Uterus (tissue), 4 donors: ENCODE results near the gene KCNG1. TPM values are rescaled to one million over a fixed set of nuclear protein-coding genes. Genes with fewer than 3 reads are reported as not detected.

Experiments
- DNase-seq, 2 donors: peaks; one replicate each; pipeline ENCODE4 v3.0.0-alpha.2; 2019 to 2020
- H3K27ac ChIP-seq, 2 donors: fragments of 200-600 bp; sonication (generic); 1 replicate in 1 of 2; 2 replicates in 1 of 2; pipeline ENCODE4 v1.5.1; 2016 to 2018
- H3K27me3 ChIP-seq, 2 donors: fragments of 200-600 bp; sonication (generic); one replicate each; pipeline ENCODE4 v1.5.1; 2018 to 2019; ENCODE audit warnings: control low read depth in 1 of 2
- H3K36me3 ChIP-seq, 2 donors: fragments of 200-600 bp; sonication (generic); one replicate each; pipeline ENCODE4 v1.5.1; 2019; ENCODE audit warnings: control low read depth in 1 of 2
- H3K4me1 ChIP-seq, 2 donors: fragments of 200-600 bp; sonication (generic); one replicate each; pipeline ENCODE4 v1.5.1; 2018 to 2019; ENCODE audit warnings: control low read depth in 1 of 2
- H3K4me3 ChIP-seq, 2 donors: fragments of 200-600 bp; sonication (generic); 1 replicate in 1 of 2; 2 replicates in 1 of 2; pipeline ENCODE4 v1.5.1; 2018 to 2019; ENCODE audit warnings: mild to moderate bottlenecking in 1 of 2
- H3K9me3 ChIP-seq, 2 donors: fragments of 200-600 bp; sonication (generic); one replicate each; pipeline ENCODE4 v1.5.1; 2019; ENCODE audit warnings: control low read depth in 1 of 2
- POLR2A ChIP-seq, 2 donors: fragments of 450-650 bp; IDR thresholded peaks; one replicate each; pipeline ENCODE4 v1.6.1; 2016; ENCODE audit warnings: antibody characterized with exemption in 2 of 2, mild to moderate bottlenecking in 1 of 2, moderate library complexity in 1 of 2
- intact Hi-C: fragments of 100-400 bp; cut with DNase I; formaldehyde crosslinking; loops from one replicate; pipeline ENCODE4 v1.15.1; 2023; ENCODE audit warnings: low total_unique reads
- total RNA-seq, 4 donors: library from RNA; depleted of rRNA in 3 of 4; stranded (reverse); fragments of >200 nt in 3 of 4; gene quantifications; one replicate each; pipeline versions ENCODE4 v1.1.0 to v1.2.4, GENCODE V29; 2014 to 2023
- TF ChIP-seq, protein P1 (sequence below), 4 experiments: fragments of 200-600 bp in 2 of 4; fragments of 450-650 bp in 2 of 4; sonication (generic) in 2 of 4; IDR thresholded peaks; one replicate each; pipeline ENCODE4 v1.5.1; 2016 to 2019; ENCODE audit warnings: antibody characterized with exemption in 4 of 4, mild to moderate bottlenecking in 2 of 4, moderate library complexity in 1 of 4
- donor health status: DM: yes; HTN: yes; CAD: no.

The KCNG1 gene
- total RNA-seq, 4 donors from 2014 or later: 0.88 to 109 (median 44.1) TPM

DNA sequence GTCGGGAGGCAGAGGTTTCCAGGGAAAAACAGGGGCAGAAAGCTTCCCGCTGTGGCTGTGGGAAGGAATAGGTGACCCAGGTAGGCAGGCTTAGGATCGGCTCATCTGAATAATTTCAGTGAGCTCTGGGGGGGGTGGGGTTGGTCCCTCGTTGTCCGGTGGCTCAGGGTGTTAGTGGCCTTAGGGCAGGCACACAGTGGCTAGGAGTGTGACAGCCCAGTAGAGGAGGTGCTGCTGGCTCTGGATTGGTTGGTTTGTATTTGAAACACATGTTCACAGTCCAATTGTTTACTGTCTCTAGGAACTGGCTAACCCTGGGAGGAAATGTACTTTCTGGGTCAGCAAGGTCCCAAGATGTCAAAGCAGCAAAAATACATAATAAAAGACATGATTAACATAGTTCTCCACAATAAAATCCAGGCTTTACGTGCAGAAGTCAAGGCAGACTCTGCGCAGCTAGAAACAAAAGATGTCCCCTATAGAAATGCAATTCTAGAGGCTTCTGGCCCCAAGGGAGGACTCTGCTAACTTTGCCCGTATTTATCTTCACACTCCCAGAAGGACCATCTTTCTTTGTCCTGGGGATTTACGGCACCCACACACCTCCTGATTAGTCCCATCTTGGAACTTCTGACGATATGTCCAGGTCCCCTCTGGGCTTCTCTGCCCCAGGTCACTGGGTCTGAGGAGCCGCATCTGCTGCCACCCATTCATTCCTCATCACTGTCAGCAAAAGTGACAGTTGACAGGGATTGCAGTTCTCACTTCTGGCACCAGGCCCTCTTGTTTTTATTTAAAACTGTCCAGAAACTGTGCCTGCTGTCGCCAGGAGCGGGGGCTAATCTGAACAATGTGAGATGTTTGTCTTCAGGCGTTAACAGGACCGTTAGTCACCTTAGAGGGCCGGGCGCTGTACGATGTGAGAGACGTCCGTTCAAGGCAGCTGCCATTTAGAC is 45.6 kb downstream of the KCNG1 start:
- no peaks in the 10 kb centered on the region for H3K4me1 ChIP-seq
- no peak overlapping the region for H3K27ac ChIP-seq
- no peak overlapping the region for H3K4me3 ChIP-seq
- intact Hi-C loops: no loop called here
- no peaks in the 10 kb centered on the region for H3K9me3 ChIP-seq
- no peaks in the 10 kb centered on the region for H3K27me3 ChIP-seq
- no peak for TF ChIP-seq POLR2A (IDR thresholded peaks at IDR 0.05)
- TF ChIP-seq, protein P1, sequence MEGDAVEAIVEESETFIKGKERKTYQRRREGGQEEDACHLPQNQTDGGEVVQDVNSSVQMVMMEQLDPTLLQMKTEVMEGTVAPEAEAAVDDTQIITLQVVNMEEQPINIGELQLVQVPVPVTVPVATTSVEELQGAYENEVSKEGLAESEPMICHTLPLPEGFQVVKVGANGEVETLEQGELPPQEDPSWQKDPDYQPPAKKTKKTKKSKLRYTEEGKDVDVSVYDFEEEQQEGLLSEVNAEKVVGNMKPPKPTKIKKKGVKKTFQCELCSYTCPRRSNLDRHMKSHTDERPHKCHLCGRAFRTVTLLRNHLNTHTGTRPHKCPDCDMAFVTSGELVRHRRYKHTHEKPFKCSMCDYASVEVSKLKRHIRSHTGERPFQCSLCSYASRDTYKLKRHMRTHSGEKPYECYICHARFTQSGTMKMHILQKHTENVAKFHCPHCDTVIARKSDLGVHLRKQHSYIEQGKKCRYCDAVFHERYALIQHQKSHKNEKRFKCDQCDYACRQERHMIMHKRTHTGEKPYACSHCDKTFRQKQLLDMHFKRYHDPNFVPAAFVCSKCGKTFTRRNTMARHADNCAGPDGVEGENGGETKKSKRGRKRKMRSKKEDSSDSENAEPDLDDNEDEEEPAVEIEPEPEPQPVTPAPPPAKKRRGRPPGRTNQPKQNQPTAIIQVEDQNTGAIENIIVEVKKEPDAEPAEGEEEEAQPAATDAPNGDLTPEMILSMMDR (IDR thresholded peaks at IDR 0.05): no peak
- H3K36me3 ChIP-seq: no peaks in the 10 kb centered on the region
- no peak for DNase-seq

- intact Hi-C loops: no loop called here
- H3K4me1 ChIP-seq: no peaks in the 10 kb centered on the region
- H3K27ac ChIP-seq: no peak overlapping the region
- H3K9me3 ChIP-seq: no peaks in the 10 kb centered on the region
- H3K36me3 ChIP-seq: no peaks in the 10 kb centered on the region
- H3K4me3 ChIP-seq: no peak overlapping the region
- DNase-seq: no peak
- no peaks in the 10 kb centered on the region for H3K27me3 ChIP-seq
- TF ChIP-seq, protein P1 (IDR thresholded peaks at IDR 0.05): no peak
- no peak for TF ChIP-seq POLR2A (IDR thresholded peaks at IDR 0.05)
These were observed 47.1 kb downstream of the KCNG1 start for GRCh38 chr20:50975701-50976330.

DNA sequence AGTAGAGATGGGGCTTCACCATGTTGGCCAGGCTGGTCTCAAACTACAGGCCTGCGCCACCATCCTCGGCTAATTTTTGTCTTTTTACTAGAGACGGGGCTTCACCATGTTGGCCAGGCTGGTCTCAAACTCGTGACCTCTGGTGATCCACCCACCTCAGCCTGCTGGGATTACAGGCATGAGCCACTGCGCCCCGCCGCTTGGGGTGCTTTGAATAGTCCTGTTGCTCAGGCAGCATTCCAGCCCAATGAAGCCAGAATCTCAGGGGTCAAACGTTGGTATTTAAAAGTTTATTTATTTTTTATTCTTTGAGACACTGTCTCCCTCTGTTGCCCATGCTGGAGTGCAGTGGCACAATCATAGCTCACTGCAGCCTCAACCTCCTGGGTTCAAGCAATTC is 53.0 kb downstream of the KCNG1 start:
- H3K4me3 ChIP-seq: no peak overlapping the region
- H3K27me3 ChIP-seq: no peaks in the 10 kb centered on the region
- intact Hi-C loops: no loop called here
- TF ChIP-seq POLR2A (IDR thresholded peaks at IDR 0.05): no peak
- TF ChIP-seq, protein P1 (IDR thresholded peaks at IDR 0.05): no peak
- H3K27ac ChIP-seq: no peak overlapping the region
- no peaks in the 10 kb centered on the region for H3K4me1 ChIP-seq
- DNase-seq: no peak
- H3K9me3 ChIP-seq: no peaks in the 10 kb centered on the region
- H3K36me3 ChIP-seq: no peaks in the 10 kb centered on the region

DNA sequence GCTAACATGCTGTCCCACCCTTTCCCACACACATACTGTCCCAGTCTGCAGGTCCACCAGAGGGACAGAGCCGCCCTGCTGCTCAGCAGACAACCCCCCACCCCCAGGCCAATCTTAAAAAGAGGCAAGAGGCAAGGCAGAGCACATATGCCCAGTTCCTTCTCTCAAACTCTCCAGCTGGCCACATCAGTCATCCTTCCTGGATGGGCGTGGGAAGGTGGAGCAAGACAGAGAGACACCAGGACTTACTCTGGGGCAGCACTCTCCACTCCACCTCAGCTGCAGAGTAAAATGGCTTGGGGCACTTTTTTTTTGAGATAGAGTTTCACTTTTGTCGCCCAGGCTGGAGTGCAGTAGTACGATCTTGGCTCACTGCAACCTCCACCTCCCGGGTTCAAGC is 53.5 kb downstream of the KCNG1 start:
- H3K9me3 ChIP-seq: no peaks in the 10 kb centered on the region
- DNase-seq: no peak
- no peaks in the 10 kb centered on the region for H3K27me3 ChIP-seq
- TF ChIP-seq, protein P1 (IDR thresholded peaks at IDR 0.05): no peak
- TF ChIP-seq POLR2A (IDR thresholded peaks at IDR 0.05): no peak
- intact Hi-C loops: no loop called here
- H3K4me3 ChIP-seq: no peak overlapping the region
- H3K27ac ChIP-seq: no peak overlapping the region
- no peaks in the 10 kb centered on the region for H3K36me3 ChIP-seq
- H3K4me1 ChIP-seq: no peaks in the 10 kb centered on the region

- no peaks in the 10 kb centered on the region for H3K27me3 ChIP-seq
- DNase-seq: no peak
- no peak overlapping the region for H3K27ac ChIP-seq
- H3K36me3 ChIP-seq: no peaks in the 10 kb centered on the region
- no peak overlapping the region for H3K4me3 ChIP-seq
- H3K9me3 ChIP-seq: no peaks in the 10 kb centered on the region
- TF ChIP-seq, protein P1 (IDR thresholded peaks at IDR 0.05): no peak
- TF ChIP-seq POLR2A (IDR thresholded peaks at IDR 0.05): no peak
- no peaks in the 10 kb centered on the region for H3K4me1 ChIP-seq
- intact Hi-C loops: no loop called here
These were observed 54.6 kb downstream of the KCNG1 start for GRCh38 chr20:50968289-50968688.
